Left renal cortex interstitium (tissue), 4 donors: Measurements from ENCODE around the gene LAMA2. TPM values are rescaled to one million over a fixed set of nuclear protein-coding genes. Genes with fewer than 3 reads are reported as not detected.

Experiments used
- DNase-seq, 4 donors: peaks; one replicate each; pipeline ENCODE4 v3.0.0-alpha.2; 2013; ENCODE audit warnings: low read depth in 4 of 4, low spot score in 2 of 4, missing footprints in 1 of 4
- polyA plus RNA-seq, 4 donors: library from polyadenylated mRNA; unstranded; fragments of 120-200 nt; gene quantifications; one replicate each; pipeline ENCODE4 v1.2.1, GENCODE V29; 2013; ENCODE audit not compliant: insufficient read length in 4 of 4

LAMA2 gene
- polyA plus RNA-seq, 4 donors, result 31.4 to 48.3 (median 32.3) TPM

- DNase-seq, result no peak
Observed at GRCh38 chr6:129544892-129545612, 662.1 kb downstream of the LAMA2 start.

GRCh38 chr6:129546702-129547101, 663.8 kb downstream of the LAMA2 start:
- DNase-seq, result no peak

- no peak for DNase-seq
Observed at GRCh38 chr6:129551486-129551885, 668.5 kb downstream of the LAMA2 start.

- DNase-seq, result no peak
Observed at GRCh38 chr6:129552413-129552812, 669.5 kb downstream of the LAMA2 start.

- DNase-seq, result no peak
Observed at GRCh38 chr6:129555206-129555832, 672.4 kb downstream of the LAMA2 start.

- no peak for DNase-seq
Observed at GRCh38 chr6:129558248-129558647, 675.3 kb downstream of the LAMA2 start.

DNA sequence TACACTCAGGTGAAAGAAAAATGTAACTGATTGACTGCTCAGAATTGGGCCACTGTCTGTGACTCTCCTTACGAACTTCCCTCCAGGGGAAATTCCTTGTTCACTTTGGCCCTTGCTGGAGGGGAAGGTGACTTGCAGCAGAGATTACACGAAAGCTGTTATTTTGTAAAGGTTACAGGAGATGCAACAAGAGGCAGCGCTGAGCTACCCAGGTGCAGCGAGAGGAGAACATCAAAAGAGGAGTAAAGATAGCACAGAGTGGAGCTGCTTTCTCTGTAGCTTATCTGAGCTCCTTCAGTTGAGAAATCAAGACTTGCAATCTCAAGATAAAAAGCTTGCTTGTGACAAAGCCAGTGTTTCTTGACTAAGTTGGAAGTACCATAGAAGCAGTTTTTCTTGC, 682.4 kb downstream of the LAMA2 start:
- DNase-seq, result no peak

- DNase-seq, result no peak
Observed at GRCh38 chr6:129565811-129566210, 682.9 kb downstream of the LAMA2 start.
